ENCODE data around the gene CHST11.
"Not testable (repeated sequence)": the region's sequence is repeated elsewhere in the genome, so short reads cannot be mapped to it uniquely, and the experiment has no call there.

GRCh38 chr12:104574353-104574752, 117.6 kb downstream of the CHST11 start:
- not testable (repeated sequence) for TF ChIP-seq EZH2, CTCF, EZH2phosphoT487 (IDR thresholded peaks at IDR 0.05)

Measured in neural progenitor cell (in vitro differentiated cells).